Psoas muscle (tissue), 8 donors: Measurements from ENCODE around the gene PRPF8. TPM values are rescaled to one million over a fixed set of nuclear protein-coding genes. Genes with fewer than 3 reads are reported as not detected.
A peak's percentile ranks its signal among the peaks of the same experiment; 100 is the strongest.

ENCODE experiments used
- ATAC-seq, 4 donors: fragments of 200-7000 bp; cut with Tn5 transposase; one replicate each; pipeline ENCODE4 v1.9.1; 2020; ENCODE audit warnings: moderate library complexity in 3 of 4, mild to moderate bottlenecking in 2 of 4
- DNase-seq, 2 donors: peaks; one replicate each; pipeline ENCODE4 v3.0.0-alpha.2; 2020
- H3K27ac ChIP-seq: fragments of 200-600 bp; one replicate; pipeline ENCODE4 v1.8.0; 2022
- H3K27me3 ChIP-seq, 3 donors: fragments of 200-600 bp in 1 of 3; one replicate each; pipeline versions ENCODE4 v1.6.1 to v1.8.0; 2013 to 2022; ENCODE audit warnings: low read length in 2 of 3, mild to moderate bottlenecking in 2 of 3, moderate library complexity in 1 of 3; ENCODE audit not compliant: insufficient read depth in 3 of 3
- H3K36me3 ChIP-seq, 2 donors: fragments of 200-600 bp in 1 of 2; one replicate each; pipeline versions ENCODE4 v1.6.1 to v1.8.0; 2013 to 2022; ENCODE audit warnings: low read depth in 1 of 2, mild to moderate bottlenecking in 1 of 2, moderate library complexity in 1 of 2; ENCODE audit not compliant: insufficient read depth in 1 of 2
- H3K4me1 ChIP-seq: fragments of 200-600 bp; one replicate; pipeline ENCODE4 v1.8.0; 2022
- H3K4me3 ChIP-seq: fragments of 200-600 bp; one replicate; pipeline ENCODE4 v1.8.0; 2022; ENCODE audit warnings: mild to moderate bottlenecking
- H3K9me3 ChIP-seq: fragments of 200-600 bp; one replicate; pipeline ENCODE4 v1.8.0; 2022
- WGBS, 3 donors: extraction: QIAGEN DNeasy Blood & Tissue Kit; methylation state at CpG; one replicate each; pipeline versions ENCODE4 v1.1.6 to v1.1.7; 2013; 5-methylcytosine and 5-hydroxymethylcytosine counted together
- intact Hi-C, 2 donors: fragments of 100-400 bp; cut with DNase I; formaldehyde crosslinking; loops; one replicate each; pipeline versions ENCODE4 v1.11.0 to v1.14.2; 2022
- polyA plus RNA-seq, 3 donors: library from polyadenylated mRNA; stranded (reverse); fragments of 200-250 nt; gene quantifications; one replicate each; pipeline ENCODE4 v1.2.3, GENCODE V29; 2013
- total RNA-seq, 4 donors: library from RNA; stranded (reverse); fragmentation: NEBNext Ultra II Directional in 2 of 4; extraction: Animal tissue kit (Norgen Biotek cat#: 25700) in 2 of 4; gene quantifications; one replicate each; pipeline versions ENCODE4 v1.2.1 to v1.2.4, GENCODE V29; 2021 to 2023
- TF ChIP-seq, protein P1 (sequence below): fragments of 200-600 bp; IDR thresholded peaks from one replicate; pipeline ENCODE4 v1.8.0; 2022; ENCODE audit warnings: antibody characterized with exemption
- donor health status: healthy with polysubstance abuse.
- donor health status: DM: no; HTN: no; CAD: no; lungs with moderate emphysema.
- donor health status: Bipolar disorder and iron deficiency.
- donor health status: healthy.
- donor health status: DM: yes; HTN: yes; CAD: no.
- donor health status: DM: no; HTN: no; CAD: no.
- donor health status: DM: no; HTN: no; CAD: no.
- donor health status: DM: yes; HTN: yes; CAD: no.

PRPF8 gene
- total and polyA plus RNA-seq, 7 donors = 84.8 to 305 (median 218) TPM

DNA sequence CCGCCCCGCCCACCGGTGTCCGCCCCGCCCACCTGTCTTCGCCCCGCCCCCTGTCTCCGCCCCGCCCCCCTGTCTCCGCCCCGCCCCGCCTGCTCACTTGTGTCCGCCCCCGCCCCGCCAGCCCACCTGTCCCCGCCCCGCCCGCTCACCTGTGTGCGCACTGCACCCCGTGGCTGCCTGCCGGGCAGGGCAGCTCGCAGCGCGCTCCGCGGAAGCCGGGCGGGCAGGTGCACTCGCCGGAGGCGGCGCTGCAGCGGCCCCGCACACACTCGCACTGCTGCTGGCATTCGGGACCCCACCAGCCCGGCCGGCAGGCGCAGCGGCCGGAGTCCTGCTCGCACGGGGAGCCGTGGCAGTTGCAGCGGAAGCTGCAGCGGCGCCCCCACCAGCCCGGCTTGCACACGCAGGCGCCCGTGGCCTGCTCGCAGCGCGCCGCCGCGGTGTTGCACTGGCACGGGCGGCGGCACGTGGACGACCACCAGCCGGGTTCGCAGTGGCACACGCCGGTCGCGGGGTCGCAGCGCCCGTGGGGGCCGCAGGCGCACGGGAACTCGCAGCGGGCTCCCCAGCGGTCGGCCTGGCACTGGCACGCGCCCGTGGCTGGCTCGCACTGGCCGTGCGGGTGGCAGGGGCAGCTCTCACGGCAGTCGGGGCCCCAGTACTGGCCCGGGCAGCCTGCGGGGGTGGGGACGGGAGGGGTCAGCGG, 41.2 kb downstream of the PRPF8 start:
- intact Hi-C loops = no loop called here
- Histone ChIP-seq H3K36me3 (peaks cover 0 to 28% of the 10 kb centered on the region in 2 donors), H3K4me1 (peaks cover 23% of the 10 kb centered on the region), H3K27me3 (no peaks in the 10 kb centered on the region), H3K4me3 (peak overlapping the region; percentile 61), H3K27ac (peak overlapping the region; percentile 63), H3K9me3 (no peaks in the 10 kb centered on the region)
- 3% methylated on average over 56 to 90 of the region's 90 CpGs for WGBS, 3 donors
- TF ChIP-seq, protein P1, sequence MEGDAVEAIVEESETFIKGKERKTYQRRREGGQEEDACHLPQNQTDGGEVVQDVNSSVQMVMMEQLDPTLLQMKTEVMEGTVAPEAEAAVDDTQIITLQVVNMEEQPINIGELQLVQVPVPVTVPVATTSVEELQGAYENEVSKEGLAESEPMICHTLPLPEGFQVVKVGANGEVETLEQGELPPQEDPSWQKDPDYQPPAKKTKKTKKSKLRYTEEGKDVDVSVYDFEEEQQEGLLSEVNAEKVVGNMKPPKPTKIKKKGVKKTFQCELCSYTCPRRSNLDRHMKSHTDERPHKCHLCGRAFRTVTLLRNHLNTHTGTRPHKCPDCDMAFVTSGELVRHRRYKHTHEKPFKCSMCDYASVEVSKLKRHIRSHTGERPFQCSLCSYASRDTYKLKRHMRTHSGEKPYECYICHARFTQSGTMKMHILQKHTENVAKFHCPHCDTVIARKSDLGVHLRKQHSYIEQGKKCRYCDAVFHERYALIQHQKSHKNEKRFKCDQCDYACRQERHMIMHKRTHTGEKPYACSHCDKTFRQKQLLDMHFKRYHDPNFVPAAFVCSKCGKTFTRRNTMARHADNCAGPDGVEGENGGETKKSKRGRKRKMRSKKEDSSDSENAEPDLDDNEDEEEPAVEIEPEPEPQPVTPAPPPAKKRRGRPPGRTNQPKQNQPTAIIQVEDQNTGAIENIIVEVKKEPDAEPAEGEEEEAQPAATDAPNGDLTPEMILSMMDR = no peak
- DNase-seq (peak; percentile 49 to 67), ATAC-seq (peak in 1 of 4 donors; percentile 7)

DNA sequence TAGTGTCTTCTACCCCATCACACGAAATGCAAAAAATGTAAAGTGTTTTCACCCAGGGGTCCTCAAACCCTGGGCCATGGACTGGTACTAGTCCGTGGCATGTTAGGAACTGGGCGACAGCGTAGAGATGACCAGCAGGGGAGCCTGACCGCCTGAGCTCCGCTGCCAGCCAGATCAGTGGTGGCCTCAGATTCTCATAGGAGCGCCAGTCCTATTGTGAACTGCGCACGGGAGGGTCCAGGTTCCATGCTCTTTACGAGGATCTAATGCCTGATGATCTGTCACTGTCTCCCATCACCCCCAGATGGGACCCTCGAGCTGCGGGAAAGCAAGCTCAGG, 43.6 kb downstream of the PRPF8 start:
- intact Hi-C loops = no loop called here
- H3K4me3 ChIP-seq = no peak overlapping the region
- ATAC-seq = peak in 3 of 4 donors; percentile 16 to 48 (median 31)
- no peak for DNase-seq
- peaks cover 0 to 23% of the 10 kb centered on the region in 2 donors for H3K36me3 ChIP-seq
- no peaks in the 10 kb centered on the region for H3K9me3 ChIP-seq
- no peaks in the 10 kb centered on the region for H3K27me3 ChIP-seq
- H3K27ac ChIP-seq = no peak overlapping the region
- H3K4me1 ChIP-seq = peaks cover 16% of the 10 kb centered on the region
- TF ChIP-seq, protein P1 = no peak
- WGBS, 3 donors = 50 to 78% (median 56%) methylated on average over 12 of the region's 12 CpGs

DNA sequence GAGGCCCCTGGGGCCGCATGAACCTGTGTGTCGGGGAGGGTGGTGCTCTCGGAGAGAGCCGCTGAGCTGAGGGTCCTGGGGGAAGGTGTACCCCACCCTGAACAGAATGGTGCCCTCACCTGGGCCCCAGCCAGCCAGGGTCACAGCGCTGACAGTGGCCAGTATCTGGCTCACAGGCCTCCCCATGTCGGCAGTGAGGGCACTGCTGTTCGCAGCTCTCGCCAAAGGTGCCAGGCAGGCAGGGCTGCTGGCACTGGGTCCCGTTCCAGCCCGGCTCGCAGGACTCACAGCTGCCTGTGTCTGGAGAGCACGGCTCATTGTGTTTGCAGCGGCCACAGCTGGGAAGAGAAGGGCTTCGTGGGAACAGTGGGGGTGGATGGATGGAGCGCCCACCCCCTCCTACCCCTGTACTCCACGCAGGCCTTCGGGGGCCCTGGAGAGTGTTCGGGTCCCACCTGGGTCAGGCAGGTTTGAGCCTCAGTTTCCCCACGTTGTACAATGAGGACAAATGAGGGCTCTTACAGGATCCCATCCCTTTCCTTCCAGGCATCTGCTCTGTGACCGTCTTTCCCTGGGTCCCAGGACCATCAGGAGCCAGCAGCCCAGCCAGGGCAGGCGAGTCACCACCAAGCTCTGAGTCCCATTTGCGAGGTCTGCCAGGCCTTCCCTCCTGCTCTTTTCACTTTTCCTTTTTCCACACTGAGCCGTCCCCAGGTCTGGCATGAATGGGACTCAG, 44.2 kb downstream of the PRPF8 start:
- H3K27me3 ChIP-seq = no peaks in the 10 kb centered on the region
- ATAC-seq = peak; percentile 38 to 62 (median 60)
- H3K27ac ChIP-seq = peak overlapping the region; percentile 30
- no peak overlapping the region for H3K4me3 ChIP-seq
- no peak for DNase-seq
- H3K36me3 ChIP-seq = peaks cover 0 to 23% of the 10 kb centered on the region in 2 donors
- no peaks in the 10 kb centered on the region for H3K9me3 ChIP-seq
- 37 to 45% (median 39%) methylated on average over 21 to 23 of the region's 23 CpGs for WGBS, 3 donors
- intact Hi-C loops = no loop called here
- H3K4me1 ChIP-seq = peaks cover 16% of the 10 kb centered on the region
- TF ChIP-seq, protein P1 = no peak

DNA sequence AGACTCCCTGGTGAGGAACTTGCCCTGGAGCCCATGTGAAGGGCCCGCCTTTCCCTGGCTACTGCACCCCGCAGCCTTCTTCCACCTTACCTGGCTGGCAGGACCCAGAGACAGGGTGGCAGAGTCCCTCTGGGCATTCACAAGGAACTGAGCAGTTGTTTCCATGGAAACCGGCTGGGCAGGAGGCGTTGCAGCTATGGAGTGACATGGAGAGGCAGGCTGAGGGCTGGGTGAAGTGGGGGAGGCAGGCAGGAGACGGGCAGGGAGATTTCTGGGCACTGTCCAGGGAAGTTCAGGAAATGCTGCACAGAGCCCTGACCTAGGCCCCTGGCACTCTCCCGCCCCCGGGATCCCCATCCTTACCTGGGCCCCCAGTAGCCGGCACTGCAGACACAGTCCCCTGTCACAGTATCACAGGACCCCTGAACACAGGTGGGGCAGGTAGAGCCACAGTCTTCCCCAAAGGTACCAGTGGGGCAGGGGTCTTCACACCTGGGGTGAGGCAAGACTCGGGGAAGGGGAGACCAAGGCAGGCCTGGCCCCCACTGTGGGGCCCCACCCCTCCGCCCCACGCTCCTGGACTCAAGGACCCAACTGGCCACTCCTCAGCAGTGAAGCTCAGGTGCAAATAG, 45.0 kb downstream of the PRPF8 start:
- DNase-seq = no peak
- Histone ChIP-seq H3K36me3 (peaks cover 0 to 26% of the 10 kb centered on the region in 2 donors), H3K4me3 (no peak overlapping the region), H3K27ac (peak overlapping the region; percentile 30), H3K9me3 (no peaks in the 10 kb centered on the region), H3K4me1 (peaks cover 16% of the 10 kb centered on the region), H3K27me3 (no peaks in the 10 kb centered on the region)
- intact Hi-C loops = no loop called here
- ATAC-seq = no peak
- WGBS, 3 donors = 85 to 88% (median 85%) methylated on average over 10 to 11 of the region's 11 CpGs
- TF ChIP-seq, protein P1 = no peak
